UCSD-AML1 (cell line): Measurements from ENCODE around the gene WDR3.
"Not testable (repeated sequence)": the region's sequence is repeated elsewhere in the genome, so short reads cannot be mapped to it uniquely, and the experiment has no call there.

ENCODE experiments used
- DNase-seq: peaks from one replicate; lab custom pipeline; 2025; ENCODE audit not compliant: unreplicated experiment; lab: John Stamatoyannopoulos, UW

Gene WDR3

GRCh38 chr1:117929343-117930172 lies at the start of gene WDR3, which contains the start of gene GDAP2:
Gene WDR3 (plus strand): TSS chr1:117929739. CDS start chr1:117933320, 3,581 bp downstream.
Gene GDAP2 (minus strand): TSS chr1:117929621. CDS start chr1:117920357, 9,264 bp downstream.
- peak; percentile 93 for DNase-seq

GRCh38 chr1:117883616-117884015 lies 45.9 kb upstream of the WDR3 start:
- DNase-seq, result no peak

GRCh38 chr1:117886101-117886795 lies 43.3 kb upstream of the WDR3 start:
- DNase-seq, result no peak

- DNase-seq, result no peak
Measured at GRCh38 chr1:117890452-117890851, 39.1 kb upstream of the WDR3 start.

- no peak for DNase-seq
Measured at GRCh38 chr1:117892512-117892911, 37.0 kb upstream of the WDR3 start.

- DNase-seq, result no peak
Measured at GRCh38 chr1:117894078-117894477, 35.5 kb upstream of the WDR3 start.

- DNase-seq, result peak; percentile 6
Measured at GRCh38 chr1:117895482-117896114, 33.9 kb upstream of the WDR3 start.

GRCh38 chr1:117897551-117897950 lies 32.0 kb upstream of the WDR3 start:
- DNase-seq, result no peak

GRCh38 chr1:117899801-117900200 lies 29.7 kb upstream of the WDR3 start:
- no peak for DNase-seq

- no peak for DNase-seq
Measured at GRCh38 chr1:117902944-117903343, 26.6 kb upstream of the WDR3 start.

- no peak for DNase-seq
Measured at GRCh38 chr1:117904485-117904884, 25.1 kb upstream of the WDR3 start.

- DNase-seq, result no peak
Measured at GRCh38 chr1:117905019-117905418, 24.5 kb upstream of the WDR3 start.

- DNase-seq, result no peak
Measured at GRCh38 chr1:117911051-117911450, 18.5 kb upstream of the WDR3 start.

GRCh38 chr1:117919376-117919775 lies 10.2 kb upstream of the WDR3 start:
- DNase-seq, result no peak

GRCh38 chr1:117921991-117922390 lies 7.5 kb upstream of the WDR3 start:
- DNase-seq, result no peak

GRCh38 chr1:117922717-117923116 lies 6.8 kb upstream of the WDR3 start:
- not testable (repeated sequence) for DNase-seq

- DNase-seq, result no peak
Measured at GRCh38 chr1:117925981-117926380, 3.6 kb upstream of the WDR3 start.

GRCh38 chr1:117928881-117929342 lies 627 bp upstream of the WDR3 start:
- peak; percentile 55 for DNase-seq

GRCh38 chr1:117930173-117930447 lies 571 bp downstream of the WDR3 start:
- no peak for DNase-seq

GRCh38 chr1:117930484-117930883 lies 945 bp downstream of the WDR3 start:
- no peak for DNase-seq

GRCh38 chr1:117932576-117932975 lies 3.0 kb downstream of the WDR3 start:
- no peak for DNase-seq

- no peak for DNase-seq
Measured at GRCh38 chr1:117933769-117934168, 4.2 kb downstream of the WDR3 start.
